ENCODE results near the gene TPCN2. TPM values are rescaled to one million over a fixed set of nuclear protein-coding genes. Genes with fewer than 3 reads are reported as not detected.

Gene TPCN2
- total RNA-seq, 2 donors from 2014 or later, result 14.5 to 21.1 TPM

GRCh38 chr11:69102732-69103615 lies 54.2 kb downstream of the TPCN2 start:
- H3K9ac ChIP-seq (ENCODE audit: low read depth in 2 of 2, low read length in 2 of 2), result no peak overlapping the region
- H3K9me3 ChIP-seq, result no peaks in the 10 kb centered on the region
- H3K27ac ChIP-seq, result no peak overlapping the region
- TF ChIP-seq CTCF (IDR thresholded peaks at IDR 0.05), result no peak
- H3K27me3 ChIP-seq, result no peaks in the 10 kb centered on the region
- no peaks in the 10 kb centered on the region for H3K4me1 ChIP-seq
- intact Hi-C loops (cut with DNase I), result loop anchor here (5.0 kb wide), 1 partner anchor 569 kb away; no protein-coding TSS in a partner anchor
- no peak overlapping the region for H3K4me3 ChIP-seq
- no peaks in the 10 kb centered on the region for H3K36me3 ChIP-seq
- no peak for DNase-seq

GRCh38 chr11:69104212-69104855 lies 55.6 kb downstream of the TPCN2 start:
- no peak overlapping the region for H3K4me3 ChIP-seq
- H3K27ac ChIP-seq, result no peak overlapping the region
- no peak for DNase-seq
- H3K9me3 ChIP-seq, result no peaks in the 10 kb centered on the region
- no peak for TF ChIP-seq CTCF (IDR thresholded peaks at IDR 0.05)
- no peaks in the 10 kb centered on the region for H3K4me1 ChIP-seq
- no peaks in the 10 kb centered on the region for H3K27me3 ChIP-seq
- no peak overlapping the region for H3K9ac ChIP-seq (ENCODE audit: low read depth in 2 of 2, low read length in 2 of 2)
- no peaks in the 10 kb centered on the region for H3K36me3 ChIP-seq
- intact Hi-C loops (cut with DNase I), result loop anchor here (5.0 kb wide), 1 partner anchor 568 kb away; no protein-coding TSS in a partner anchor

- no peak for DNase-seq
- H3K27me3 ChIP-seq, result no peaks in the 10 kb centered on the region
- no peaks in the 10 kb centered on the region for H3K36me3 ChIP-seq
- no peak for TF ChIP-seq CTCF (IDR thresholded peaks at IDR 0.05)
- H3K27ac ChIP-seq, result no peak overlapping the region
- H3K9ac ChIP-seq (ENCODE audit: low read depth in 2 of 2, low read length in 2 of 2), result no peak overlapping the region
- H3K4me1 ChIP-seq, result no peaks in the 10 kb centered on the region
- no peaks in the 10 kb centered on the region for H3K9me3 ChIP-seq
- no peak overlapping the region for H3K4me3 ChIP-seq
- intact Hi-C loops (cut with DNase I), result loop anchor here (5.0 kb wide), 1 partner anchor 567 kb away; no protein-coding TSS in a partner anchor
Observed at GRCh38 chr11:69104856-69105395, 56.2 kb downstream of the TPCN2 start.

- DNase-seq, result no peak
- no peak for TF ChIP-seq CTCF (IDR thresholded peaks at IDR 0.05)
- Histone ChIP-seq H3K4me1 (no peaks in the 10 kb centered on the region), H3K4me3 (no peak overlapping the region), H3K9me3 (no peaks in the 10 kb centered on the region), H3K27ac (no peak overlapping the region), H3K9ac (ENCODE audit: low read depth in 2 of 2, low read length in 2 of 2) (no peak overlapping the region), H3K27me3 (no peaks in the 10 kb centered on the region), H3K36me3 (no peaks in the 10 kb centered on the region)
- intact Hi-C loops (cut with DNase I), result no loop called here
Observed at GRCh38 chr11:69105461-69106030, 56.8 kb downstream of the TPCN2 start.

- H3K9ac ChIP-seq (ENCODE audit: low read depth in 2 of 2, low read length in 2 of 2), result no peak overlapping the region
- H3K9me3 ChIP-seq, result no peaks in the 10 kb centered on the region
- no peaks in the 10 kb centered on the region for H3K36me3 ChIP-seq
- H3K27me3 ChIP-seq, result no peaks in the 10 kb centered on the region
- TF ChIP-seq CTCF (IDR thresholded peaks at IDR 0.05), result no peak
- no peak overlapping the region for H3K4me3 ChIP-seq
- H3K4me1 ChIP-seq, result no peaks in the 10 kb centered on the region
- no peak for DNase-seq
- no peak overlapping the region for H3K27ac ChIP-seq
- intact Hi-C loops (cut with DNase I), result no loop called here
Observed at GRCh38 chr11:69106031-69106811, 57.5 kb downstream of the TPCN2 start.

Data from colonic mucosa (tissue), 4 donors.